Erythroblast (primary cell): ENCODE measurements around the gene COPS6.
"Not testable (repeated sequence)": the region's sequence is repeated elsewhere in the genome, so short reads cannot be mapped to it uniquely, and the experiment has no call there.

Source experiments
- GATA1 ChIP-seq: IDR thresholded peaks from 2 replicates; pipeline ENCODE4 v1.6.1; 2011; ENCODE audit warnings: low read depth, mild to moderate bottlenecking, control low read depth, low read length, moderate library complexity
- POLR2A ChIP-seq: IDR thresholded peaks from 2 replicates; pipeline ENCODE4 v1.6.1; 2011; ENCODE audit warnings: mild to moderate bottlenecking, low read length

GRCh38 chr7:100130220-100130607, 41.4 kb downstream of the COPS6 start:
- TF ChIP-seq POLR2A, GATA1: not testable (repeated sequence)
